Nephron (organoid): ENCODE results near the gene TDP2.
"Not testable (repeated sequence)": the region's sequence is repeated elsewhere in the genome, so short reads cannot be mapped to it uniquely, and the experiment has no call there.

ENCODE experiments used
- H3K27ac Mint-ChIP-seq, 3 experiments: 2 replicates each; pipeline ENCODE4 v1.8.0; 2020; ENCODE audit warnings: mixed read lengths in 3 of 3, mild to moderate bottlenecking in 2 of 3, moderate library complexity in 1 of 3
- H3K27me3 Mint-ChIP-seq: 2 replicates; pipeline ENCODE4 v1.8.0; 2021; ENCODE audit warnings: low read depth, mild to moderate bottlenecking, moderate library complexity, mixed read lengths
- H3K36me3 Mint-ChIP-seq: 2 replicates; pipeline ENCODE4 v1.8.0; 2020; ENCODE audit warnings: low read depth, mixed read lengths
- H3K4me1 Mint-ChIP-seq: 2 replicates; pipeline ENCODE4 v1.8.0; 2020; ENCODE audit warnings: mixed read lengths
- H3K4me3 Mint-ChIP-seq, 3 experiments: 2 replicates each; pipeline ENCODE4 v1.8.0; 2020; ENCODE audit warnings: mild to moderate bottlenecking in 3 of 3, mixed read lengths in 3 of 3, moderate library complexity in 2 of 3
- H3K9me3 Mint-ChIP-seq: 2 replicates; pipeline ENCODE4 v1.8.0; 2020; ENCODE audit warnings: mixed read lengths
- TF ChIP-seq, protein P1 (sequence below), 3 experiments: fragments of 200-600 bp; sonication (generic); IDR thresholded peaks; one replicate each; pipeline ENCODE4 v1.5.0; 2021; ENCODE audit warnings: antibody characterized with exemption in 3 of 3; ENCODE audit not compliant: unreplicated experiment in 3 of 3

The TDP2 gene

GRCh38 chr6:24644377-24644776 is 22.3 kb downstream of the TDP2 start:
- Mint-ChIP-seq H3K27me3 (peaks cover 46% of the 10 kb centered on the region), H3K27ac (no peak overlapping the region), H3K4me3 (no peak overlapping the region), H3K36me3 (peaks cover 4% of the 10 kb centered on the region), H3K4me1 (peaks cover 8% of the 10 kb centered on the region), H3K9me3 (peaks cover 6% of the 10 kb centered on the region)
- TF ChIP-seq, protein P1, sequence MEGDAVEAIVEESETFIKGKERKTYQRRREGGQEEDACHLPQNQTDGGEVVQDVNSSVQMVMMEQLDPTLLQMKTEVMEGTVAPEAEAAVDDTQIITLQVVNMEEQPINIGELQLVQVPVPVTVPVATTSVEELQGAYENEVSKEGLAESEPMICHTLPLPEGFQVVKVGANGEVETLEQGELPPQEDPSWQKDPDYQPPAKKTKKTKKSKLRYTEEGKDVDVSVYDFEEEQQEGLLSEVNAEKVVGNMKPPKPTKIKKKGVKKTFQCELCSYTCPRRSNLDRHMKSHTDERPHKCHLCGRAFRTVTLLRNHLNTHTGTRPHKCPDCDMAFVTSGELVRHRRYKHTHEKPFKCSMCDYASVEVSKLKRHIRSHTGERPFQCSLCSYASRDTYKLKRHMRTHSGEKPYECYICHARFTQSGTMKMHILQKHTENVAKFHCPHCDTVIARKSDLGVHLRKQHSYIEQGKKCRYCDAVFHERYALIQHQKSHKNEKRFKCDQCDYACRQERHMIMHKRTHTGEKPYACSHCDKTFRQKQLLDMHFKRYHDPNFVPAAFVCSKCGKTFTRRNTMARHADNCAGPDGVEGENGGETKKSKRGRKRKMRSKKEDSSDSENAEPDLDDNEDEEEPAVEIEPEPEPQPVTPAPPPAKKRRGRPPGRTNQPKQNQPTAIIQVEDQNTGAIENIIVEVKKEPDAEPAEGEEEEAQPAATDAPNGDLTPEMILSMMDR (IDR thresholded peaks at IDR 0.05; ENCODE audit: unreplicated experiment in 3 of 3): no peak

DNA sequence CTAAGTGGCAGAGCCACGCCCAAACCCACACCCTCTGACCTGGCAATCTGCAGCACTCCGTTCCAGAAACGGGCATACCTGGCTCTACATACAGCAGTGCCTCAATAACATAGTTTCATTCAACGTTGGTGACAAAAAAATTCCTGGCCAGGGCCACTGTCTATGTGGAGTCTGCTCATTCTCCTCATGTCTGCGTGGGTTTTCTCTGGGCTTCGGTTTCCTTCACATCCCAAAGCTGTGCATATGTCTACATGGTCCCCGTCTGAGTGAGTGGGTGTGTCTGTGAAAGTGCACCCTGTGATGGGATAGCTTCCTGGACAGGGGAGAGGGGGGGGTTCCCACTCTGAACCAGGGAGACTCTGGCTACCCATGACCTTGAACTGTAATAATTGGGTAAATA is 22.8 kb downstream of the TDP2 start:
- H3K36me3 Mint-ChIP-seq: peaks cover 4% of the 10 kb centered on the region
- H3K27me3 Mint-ChIP-seq: peaks cover 46% of the 10 kb centered on the region
- TF ChIP-seq, protein P1 (IDR thresholded peaks at IDR 0.05; ENCODE audit: unreplicated experiment in 3 of 3): no peak
- H3K4me3 Mint-ChIP-seq: peak overlapping the region in 1 of 3 experiments; percentile 19
- peaks cover 9% of the 10 kb centered on the region for H3K9me3 Mint-ChIP-seq
- H3K4me1 Mint-ChIP-seq: peaks cover 8% of the 10 kb centered on the region
- no peak overlapping the region for H3K27ac Mint-ChIP-seq

DNA sequence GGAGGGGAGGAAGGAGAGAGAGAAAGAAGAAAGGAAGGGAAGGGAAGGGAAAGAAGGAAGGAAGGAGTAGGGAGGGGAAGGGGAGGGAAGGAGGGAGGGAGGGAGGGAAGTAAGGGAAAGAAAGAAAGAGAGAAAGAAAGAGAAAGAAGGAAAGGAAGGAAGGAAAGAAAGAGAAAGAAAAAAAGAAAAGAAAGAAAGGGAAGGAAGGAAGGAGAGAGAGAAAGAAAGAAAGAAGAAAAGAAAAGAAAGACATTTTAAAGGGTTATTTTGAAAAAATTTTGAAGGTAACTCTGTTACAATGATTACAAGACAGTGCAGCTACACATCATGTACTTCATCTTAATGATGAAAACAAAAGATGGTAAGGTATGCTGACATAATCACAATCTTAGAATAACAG is 24.6 kb downstream of the TDP2 start:
- Mint-ChIP-seq H3K4me3 (no peak overlapping the region), H3K4me1 (peaks cover 8% of the 10 kb centered on the region), H3K36me3 (no peaks in the 10 kb centered on the region), H3K27ac (no peak overlapping the region), H3K9me3 (peaks cover 17% of the 10 kb centered on the region), H3K27me3 (peaks cover 41% of the 10 kb centered on the region)
- TF ChIP-seq, protein P1 (IDR thresholded peaks at IDR 0.05; ENCODE audit: unreplicated experiment in 3 of 3): no peak

- not testable (repeated sequence) for H3K4me1 Mint-ChIP-seq, H3K27ac Mint-ChIP-seq, H3K36me3 Mint-ChIP-seq, H3K4me3 Mint-ChIP-seq
- peaks cover 27% of the 10 kb centered on the region for H3K27me3 Mint-ChIP-seq
- H3K9me3 Mint-ChIP-seq: peaks cover 25% of the 10 kb centered on the region
Measured at GRCh38 chr6:24640631-24641030, 26.1 kb downstream of the TDP2 start.

- Mint-ChIP-seq H3K4me3 (no peak overlapping the region), H3K9me3 (peaks cover 25% of the 10 kb centered on the region), H3K27me3 (peaks cover 23% of the 10 kb centered on the region), H3K36me3 (no peaks in the 10 kb centered on the region), H3K4me1 (peaks cover 1% of the 10 kb centered on the region), H3K27ac (no peak overlapping the region)
- TF ChIP-seq, protein P1 (IDR thresholded peaks at IDR 0.05; ENCODE audit: unreplicated experiment in 3 of 3): no peak
Measured at GRCh38 chr6:24640166-24640565, 26.5 kb downstream of the TDP2 start.

- TF ChIP-seq, protein P1 (IDR thresholded peaks at IDR 0.05; ENCODE audit: unreplicated experiment in 3 of 3): no peak
- no peaks in the 10 kb centered on the region for H3K36me3 Mint-ChIP-seq
- peaks cover 12% of the 10 kb centered on the region for H3K4me1 Mint-ChIP-seq
- peaks cover 25% of the 10 kb centered on the region for H3K9me3 Mint-ChIP-seq
- H3K27me3 Mint-ChIP-seq: peaks cover 3% of the 10 kb centered on the region
- no peak overlapping the region for H3K4me3 Mint-ChIP-seq
- no peak overlapping the region for H3K27ac Mint-ChIP-seq
Measured at GRCh38 chr6:24636681-24637080, 30.0 kb downstream of the TDP2 start.
